Lung (tissue), 12 donors: ENCODE results near the gene ZNRF4. TPM values are rescaled to one million over a fixed set of nuclear protein-coding genes. Genes with fewer than 3 reads are reported as not detected.

Source experiments
- ATAC-seq: fragments of 200-7000 bp; cut with Tn5 transposase; one replicate; pipeline ENCODE4 v1.9.1; 2020; ENCODE audit warnings: moderate number of reproducible peaks; ENCODE audit not compliant: insufficient read depth, low FRiP score
- DNase-seq, 3 donors: peaks; one replicate each; pipeline ENCODE4 v3.0.0-alpha.2; 2013 to 2017
- H3K27ac ChIP-seq, 2 donors: one replicate each; pipeline ENCODE4 v1.5.1; 2013; ENCODE audit warnings: mild to moderate bottlenecking in 2 of 2, moderate library complexity in 2 of 2, control low read depth in 1 of 2, inconsistent platforms in 1 of 2, low read depth in 1 of 2, low read length in 1 of 2
- H3K27me3 ChIP-seq, 3 donors: one replicate each; pipeline ENCODE4 v1.5.1; 2013; ENCODE audit warnings: low read length in 2 of 3; ENCODE audit not compliant: control insufficient read depth in 3 of 3, insufficient read depth in 3 of 3
- H3K36me3 ChIP-seq, 4 donors: one replicate each; pipeline ENCODE4 v1.5.1; 2013; ENCODE audit warnings: low read length in 4 of 4, mild to moderate bottlenecking in 1 of 4, moderate library complexity in 1 of 4; ENCODE audit not compliant: control insufficient read depth in 4 of 4, insufficient read depth in 4 of 4
- H3K4me1 ChIP-seq, 5 donors: one replicate each; pipeline ENCODE4 v1.5.1; 2013; ENCODE audit warnings: low read length in 5 of 5, mild to moderate bottlenecking in 2 of 5, moderate library complexity in 1 of 5; ENCODE audit not compliant: control insufficient read depth in 5 of 5, insufficient read depth in 5 of 5
- H3K4me3 ChIP-seq: one replicate; pipeline ENCODE4 v1.5.1; 2013; ENCODE audit warnings: mild to moderate bottlenecking, control low read depth, moderate library complexity
- H3K9ac ChIP-seq, 2 donors: one replicate each; pipeline ENCODE4 v1.5.1; 2013; ENCODE audit warnings: low read length in 2 of 2, control low read depth in 1 of 2; ENCODE audit not compliant: insufficient read depth in 1 of 2
- H3K9me3 ChIP-seq, 4 donors: one replicate each; pipeline ENCODE4 v1.5.1; 2013; ENCODE audit warnings: low read length in 3 of 4, mild to moderate bottlenecking in 1 of 4, moderate library complexity in 1 of 4; ENCODE audit not compliant: control insufficient read depth in 4 of 4, insufficient read depth in 3 of 4
- CTCF ChIP-seq: IDR thresholded peaks from 2 replicates; pipeline ENCODE4 v1.5.1; 2012; ENCODE audit warnings: mild to moderate bottlenecking; ENCODE audit errors: control extremely low read depth, extremely low read depth
- WGBS, 2 donors: extraction: QIAGEN DNeasy Blood & Tissue Kit; methylation state at CpG; one replicate each; pipeline ENCODE4 v1.1.7; 2013; 5-methylcytosine and 5-hydroxymethylcytosine counted together
- polyA plus RNA-seq, 2 donors: library from polyadenylated mRNA; stranded (reverse); fragments of 200-250 nt; gene quantifications; one replicate each; pipeline ENCODE4 v1.2.1, GENCODE V29; 2013
- total RNA-seq, 2 donors: library from RNA; depleted of rRNA in 1 of 2; stranded (reverse); fragments of >200 nt in 1 of 2; gene quantifications; one replicate each; pipeline ENCODE4 v1.2.1, GENCODE V29; 2014 to 2021
- donor health status: control.
- donor health status: control.
- donor health status: Bipolar disorder and iron deficiency.
- donor health status: healthy.
- donor health status: DM: yes; HTN: yes; CAD: no.

The ZNRF4 gene
- total and polyA plus RNA-seq, 4 donors = not detected

DNA sequence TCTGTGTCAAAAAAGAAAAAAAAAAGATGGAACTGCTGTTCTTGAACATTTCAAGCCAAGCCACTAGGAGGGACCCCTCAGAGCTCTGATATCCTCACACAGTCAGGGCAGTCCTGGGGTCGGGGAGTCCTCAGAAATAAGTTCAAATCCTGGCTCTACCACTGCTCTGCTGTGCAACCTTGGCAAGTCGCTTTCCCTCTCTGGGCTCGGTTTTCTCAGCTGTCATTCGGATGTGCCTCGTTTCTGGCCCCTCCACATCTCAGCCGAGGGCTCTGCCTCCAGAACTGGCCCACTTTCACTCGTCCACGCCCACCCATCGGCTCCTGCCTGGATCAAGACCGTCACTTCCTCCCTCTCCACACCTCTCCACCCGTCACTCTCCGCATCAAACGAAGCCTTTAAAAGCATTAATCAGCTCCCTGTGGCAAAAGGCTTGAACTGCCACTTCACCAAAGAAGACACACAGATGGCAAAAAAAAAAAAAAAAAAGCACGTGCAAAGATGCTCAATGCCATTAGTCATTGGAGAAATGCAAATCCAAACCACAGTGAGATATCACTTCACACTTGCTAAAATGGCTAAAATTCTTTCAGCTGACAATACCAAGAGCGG, 7.4 kb upstream of the ZNRF4 start:
- Histone ChIP-seq H3K4me1 (no peaks in the 10 kb centered on the region), H3K27me3 (peaks cover 0 to 8% (median 0%) of the 10 kb centered on the region in 3 donors), H3K36me3 (no peaks in the 10 kb centered on the region), H3K9me3 (peaks cover 0 to 5% (median 0%) of the 10 kb centered on the region in 4 donors), H3K9ac (no peak overlapping the region), H3K27ac (no peak overlapping the region), H3K4me3 (no peak overlapping the region)
- TF ChIP-seq CTCF = no peak
- ATAC-seq (no peak), DNase-seq (no peak)
- 42 to 46% methylated on average over 15 of the region's 15 CpGs for WGBS, 2 donors

DNA sequence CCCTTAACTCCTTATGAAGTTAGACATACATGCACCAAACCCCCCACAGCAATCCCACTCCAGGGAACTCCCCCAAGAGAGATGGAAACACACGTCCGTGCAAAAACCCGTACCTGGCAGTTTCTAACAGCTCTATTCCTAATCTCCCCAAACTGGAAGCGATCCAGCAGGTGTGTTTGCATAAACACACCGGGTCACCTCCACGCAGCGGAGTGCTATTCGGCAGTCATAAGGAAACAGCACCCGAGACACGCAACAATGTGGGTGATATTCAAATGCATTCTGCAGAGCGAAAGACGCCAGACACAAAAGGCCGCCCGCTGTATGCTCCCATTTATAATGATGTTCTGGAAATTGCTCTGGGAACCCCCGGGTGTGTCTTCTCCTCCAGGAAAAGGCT, 6.8 kb upstream of the ZNRF4 start:
- Histone ChIP-seq H3K4me3 (no peak overlapping the region), H3K4me1 (no peaks in the 10 kb centered on the region), H3K9me3 (peaks cover 0 to 9% (median 1%) of the 10 kb centered on the region in 4 donors), H3K27ac (no peak overlapping the region), H3K27me3 (peaks cover 0 to 8% (median 0%) of the 10 kb centered on the region in 3 donors), H3K9ac (no peak overlapping the region), H3K36me3 (no peaks in the 10 kb centered on the region)
- DNase-seq = no peak
- no peak for TF ChIP-seq CTCF
- 49 to 66% methylated on average over 15 of the region's 15 CpGs for WGBS, 2 donors
- ATAC-seq = no peak

DNA sequence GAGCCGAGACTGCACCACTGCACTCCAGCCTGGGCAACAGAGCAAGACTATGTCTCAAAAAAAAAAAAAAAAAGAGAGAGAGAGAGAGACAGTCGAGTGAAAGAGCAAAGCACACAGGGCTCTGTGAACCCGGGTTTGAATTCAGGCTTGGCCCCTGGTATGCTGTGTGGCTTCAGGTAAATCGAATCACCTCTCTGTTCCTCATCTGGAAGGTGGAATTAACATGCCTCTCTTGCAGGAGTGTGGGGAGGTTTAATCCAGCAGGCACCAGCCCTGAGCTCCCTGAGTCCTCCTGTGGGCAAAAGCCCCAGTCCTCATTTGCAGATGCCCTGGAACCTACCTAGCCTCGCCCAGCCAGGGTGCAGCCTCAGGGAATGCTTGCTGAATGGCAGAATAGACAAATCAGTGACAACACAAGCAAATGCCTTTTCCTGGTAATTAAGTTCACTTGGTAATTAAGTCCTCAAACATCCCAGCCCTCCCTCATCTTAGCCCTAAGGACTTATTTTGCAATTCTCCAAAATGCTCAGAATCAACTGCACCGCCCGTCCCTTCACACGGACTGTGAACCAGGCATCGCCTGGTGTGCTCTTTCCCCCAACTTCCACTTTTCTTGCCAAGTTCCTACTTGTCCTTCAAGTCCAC, 4.6 kb upstream of the ZNRF4 start:
- DNase-seq = no peak
- WGBS, 2 donors = 48 to 53% methylated on average over 9 of the region's 9 CpGs
- H3K9me3 ChIP-seq = peaks cover 0 to 9% (median 1%) of the 10 kb centered on the region in 4 donors
- no peak for ATAC-seq
- H3K4me1 ChIP-seq = no peaks in the 10 kb centered on the region
- no peak for TF ChIP-seq CTCF
- no peaks in the 10 kb centered on the region for H3K36me3 ChIP-seq
- H3K4me3 ChIP-seq = no peak overlapping the region
- H3K27me3 ChIP-seq = peaks cover 0 to 5% (median 0%) of the 10 kb centered on the region in 3 donors
- no peak overlapping the region for H3K27ac ChIP-seq
- no peak overlapping the region for H3K9ac ChIP-seq
